IPS-20b (cell line): ENCODE data around the gene SNRK.

ENCODE experiments used
- H3K27ac ChIP-seq: one replicate; pipeline ENCODE4 v1.5.1; 2013; ENCODE audit warnings: low read length
- H3K27me3 ChIP-seq: 2 replicates; pipeline ENCODE4 v1.6.1; 2013; ENCODE audit warnings: mild to moderate bottlenecking, low read length, inconsistent platforms; ENCODE audit not compliant: insufficient read depth
- H3K36me3 ChIP-seq: 2 replicates; pipeline ENCODE4 v1.6.1; 2013; ENCODE audit warnings: low read depth, mild to moderate bottlenecking, inconsistent platforms, low read length, moderate library complexity; ENCODE audit not compliant: insufficient read depth
- H3K4me1 ChIP-seq: 2 replicates; pipeline ENCODE4 v1.6.1; 2013; ENCODE audit warnings: mild to moderate bottlenecking, control low read depth, inconsistent platforms, low read length, moderate library complexity; ENCODE audit not compliant: insufficient read depth
- H3K4me3 ChIP-seq: 2 replicates; pipeline ENCODE4 v1.5.1; 2013; ENCODE audit warnings: mild to moderate bottlenecking, low read length, inconsistent platforms
- H3K9ac ChIP-seq: 2 replicates; pipeline ENCODE4 v1.6.1; 2013; ENCODE audit warnings: low read depth, mild to moderate bottlenecking, inconsistent platforms, low read length, moderate library complexity
- H3K9me3 ChIP-seq: 2 replicates; pipeline ENCODE4 v1.6.1; 2013; ENCODE audit warnings: mild to moderate bottlenecking, low read depth, low read length, inconsistent platforms; ENCODE audit not compliant: insufficient read depth

The SNRK gene

GRCh38 chr3:43309372-43310305 lies 23.3 kb downstream of the SNRK start:
- Histone ChIP-seq H3K4me3 (no peak overlapping the region), H3K27me3 (no peaks in the 10 kb centered on the region), H3K36me3 (0 out of 2 replicates have a peak, but pooled peaks cover 4% of the 10 kb centered on the region), H3K9ac (no peak overlapping the region), H3K9me3 (no peaks in the 10 kb centered on the region), H3K4me1 (no peaks in the 10 kb centered on the region), H3K27ac (no peak overlapping the region)

GRCh38 chr3:43316783-43317460 lies 30.6 kb downstream of the SNRK start:
- Histone ChIP-seq H3K27ac (no peak overlapping the region), H3K4me1 (peaks cover 7% of the 10 kb centered on the region), H3K27me3 (no peaks in the 10 kb centered on the region), H3K9ac (no peak overlapping the region), H3K9me3 (no peaks in the 10 kb centered on the region), H3K4me3 (no peak overlapping the region), H3K36me3 (0 out of 2 replicates have a peak, but pooled peaks cover 4% of the 10 kb centered on the region)

GRCh38 chr3:43317461-43318316 lies 31.3 kb downstream of the SNRK start:
- H3K9ac ChIP-seq = no peak overlapping the region
- H3K27ac ChIP-seq = no peak overlapping the region
- no peaks in the 10 kb centered on the region for H3K9me3 ChIP-seq
- no peak overlapping the region for H3K4me3 ChIP-seq
- H3K27me3 ChIP-seq = no peaks in the 10 kb centered on the region
- 0 out of 2 replicates have a peak, but pooled peaks cover 4% of the 10 kb centered on the region for H3K36me3 ChIP-seq
- H3K4me1 ChIP-seq = peaks cover 7% of the 10 kb centered on the region

GRCh38 chr3:43319376-43319775 lies 33.0 kb downstream of the SNRK start:
- Histone ChIP-seq H3K27ac (no peak overlapping the region), H3K4me3 (no peak overlapping the region), H3K4me1 (peaks cover 7% of the 10 kb centered on the region), H3K9me3 (no peaks in the 10 kb centered on the region), H3K9ac (no peak overlapping the region), H3K27me3 (no peaks in the 10 kb centered on the region), H3K36me3 (no peaks in the 10 kb centered on the region)

- H3K9ac ChIP-seq = no peak overlapping the region
- H3K4me3 ChIP-seq = no peak overlapping the region
- no peaks in the 10 kb centered on the region for H3K36me3 ChIP-seq
- no peaks in the 10 kb centered on the region for H3K9me3 ChIP-seq
- H3K27ac ChIP-seq = no peak overlapping the region
- H3K27me3 ChIP-seq = no peaks in the 10 kb centered on the region
- H3K4me1 ChIP-seq = peaks cover 7% of the 10 kb centered on the region
These were observed 33.5 kb downstream of the SNRK start for GRCh38 chr3:43319794-43320193.

- Histone ChIP-seq H3K9ac (no peak overlapping the region), H3K36me3 (no peaks in the 10 kb centered on the region), H3K4me3 (no peak overlapping the region), H3K27me3 (no peaks in the 10 kb centered on the region), H3K9me3 (no peaks in the 10 kb centered on the region), H3K4me1 (peaks cover 7% of the 10 kb centered on the region), H3K27ac (no peak overlapping the region)
These were observed 33.9 kb downstream of the SNRK start for GRCh38 chr3:43320288-43320687.

- Histone ChIP-seq H3K9me3 (no peaks in the 10 kb centered on the region), H3K27ac (no peak overlapping the region), H3K27me3 (no peaks in the 10 kb centered on the region), H3K36me3 (no peaks in the 10 kb centered on the region), H3K4me1 (no peaks in the 10 kb centered on the region; the same call in 1 of the 2 replicates), H3K9ac (no peak overlapping the region), H3K4me3 (no peak overlapping the region)
These were observed 37.2 kb downstream of the SNRK start for GRCh38 chr3:43323541-43323940.

GRCh38 chr3:43326891-43327581 lies 40.7 kb downstream of the SNRK start:
- H3K27ac ChIP-seq = no peak overlapping the region

GRCh38 chr3:43327582-43327979 lies 41.2 kb downstream of the SNRK start:
- Histone ChIP-seq H3K9me3 (no peaks in the 10 kb centered on the region), H3K4me1 (peaks cover 3% of the 10 kb centered on the region; the same call in 1 of the 2 replicates), H3K27me3 (no peaks in the 10 kb centered on the region), H3K36me3 (0 out of 2 replicates have a peak, but pooled peaks cover 4% of the 10 kb centered on the region), H3K4me3 (no peak overlapping the region), H3K9ac (no peak overlapping the region), H3K27ac (no peak overlapping the region)

More at GRCh38 chr3:43326891-43327581, 40.7 kb downstream of the SNRK start:
- Histone ChIP-seq H3K9ac (no peak overlapping the region), H3K27me3 (no peaks in the 10 kb centered on the region), H3K4me3 (no peak overlapping the region), H3K9me3 (no peaks in the 10 kb centered on the region), H3K36me3 (0 out of 2 replicates have a peak, but pooled peaks cover 3% of the 10 kb centered on the region), H3K4me1 (peaks cover 3% of the 10 kb centered on the region; the same call in 1 of the 2 replicates)

- Histone ChIP-seq H3K27me3 (no peaks in the 10 kb centered on the region), H3K4me1 (peaks cover 3% of the 10 kb centered on the region; the same call in 1 of the 2 replicates), H3K9ac (no peak overlapping the region), H3K36me3 (0 out of 2 replicates have a peak, but pooled peaks cover 4% of the 10 kb centered on the region), H3K9me3 (no peaks in the 10 kb centered on the region), H3K4me3 (no peak overlapping the region), H3K27ac (no peak overlapping the region)
These were observed 42.3 kb downstream of the SNRK start for GRCh38 chr3:43328653-43329052.
